Peyer's patch (tissue), 4 donors: ENCODE data around the gene RPL7A. TPM values are rescaled to one million over a fixed set of nuclear protein-coding genes. Genes with fewer than 3 reads are reported as not detected.

ENCODE experiments used
- DNase-seq, 3 donors: peaks; one replicate each; pipeline ENCODE4 v3.0.0-alpha.2; 2017 to 2019
- H3K27ac ChIP-seq, 4 donors: fragments of 200-600 bp; sonication (generic); one replicate each; pipeline ENCODE4 v1.5.1; 2016 to 2019
- H3K27me3 ChIP-seq, 2 donors: fragments of 200-600 bp; sonication (generic); one replicate each; pipeline ENCODE4 v1.5.1; 2019
- H3K36me3 ChIP-seq, 3 donors: fragments of 200-600 bp; sonication (generic); one replicate each; pipeline ENCODE4 v1.5.1; 2016 to 2019
- H3K4me1 ChIP-seq, 4 donors: fragments of 200-600 bp; sonication (generic); one replicate each; pipeline ENCODE4 v1.5.1; 2016 to 2019
- H3K4me3 ChIP-seq, 4 donors: fragments of 200-600 bp; sonication (generic); 1 replicate in 3 of 4; 2 replicates in 1 of 4; pipeline ENCODE4 v1.5.1; 2016 to 2019; ENCODE audit warnings: mild to moderate bottlenecking in 1 of 4
- H3K9me3 ChIP-seq, 4 donors: fragments of 200-600 bp; sonication (generic); one replicate each; pipeline ENCODE4 v1.5.1; 2016 to 2019; ENCODE audit warnings: mild to moderate bottlenecking in 1 of 4
- POLR2A ChIP-seq, 2 donors: fragments of 450-650 bp; IDR thresholded peaks; one replicate each; pipeline ENCODE4 v1.5.1; 2017; ENCODE audit warnings: antibody characterized with exemption in 2 of 2, mild to moderate bottlenecking in 2 of 2, moderate library complexity in 2 of 2
- total RNA-seq, 4 donors: library from RNA; depleted of rRNA; stranded (reverse); fragments of >200 nt; gene quantifications; one replicate each; pipeline ENCODE4 v1.1.0, GENCODE V29; 2016
- TF ChIP-seq, protein P1 (sequence below), 6 experiments: fragments of 450-650 bp in 4 of 6; fragments of 200-600 bp in 2 of 6; sonication (generic) in 1 of 6; IDR thresholded peaks; one replicate each; pipeline ENCODE4 v1.5.1; 2017 to 2019; ENCODE audit warnings: antibody characterized with exemption in 6 of 6, mild to moderate bottlenecking in 3 of 6, moderate library complexity in 1 of 6

RPL7A gene
- total RNA-seq, 4 donors from 2014 or later = 708 to 1,565 (median 870) TPM

DNA sequence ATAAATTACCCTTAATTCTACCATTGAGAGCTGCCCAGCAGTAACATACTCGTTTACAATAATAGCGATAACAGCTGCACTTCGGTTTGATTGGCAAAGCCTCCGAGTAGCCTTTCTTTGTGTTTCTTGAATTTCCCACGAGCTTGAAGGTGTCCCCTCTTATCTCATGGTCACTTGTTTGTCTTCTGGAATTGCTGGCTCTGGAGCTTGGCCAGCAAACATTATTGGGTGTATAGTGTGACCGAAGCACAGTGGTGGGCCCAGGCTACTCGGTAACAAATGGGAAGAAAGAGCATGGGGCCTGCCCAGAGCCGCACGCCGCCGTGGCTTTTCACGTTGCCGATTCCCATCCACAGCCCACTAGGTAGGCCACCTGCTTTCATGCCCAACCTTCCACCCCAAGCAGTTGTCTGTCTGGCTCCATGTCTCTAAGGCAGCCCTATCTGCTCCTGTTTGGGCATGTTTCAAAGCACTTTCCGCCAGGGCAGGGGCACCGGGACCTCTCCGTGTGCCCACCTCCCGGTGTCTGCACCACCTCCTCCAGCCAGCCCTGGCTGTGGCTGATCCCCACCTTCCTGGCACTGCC, 36.8 kb downstream of the RPL7A start:
- no peaks in the 10 kb centered on the region for H3K9me3 ChIP-seq
- H3K27ac ChIP-seq = no peak overlapping the region
- no peak overlapping the region for H3K4me3 ChIP-seq
- no peak for DNase-seq
- H3K27me3 ChIP-seq = no peaks in the 10 kb centered on the region
- no peaks in the 10 kb centered on the region for H3K4me1 ChIP-seq
- TF ChIP-seq, protein P1, sequence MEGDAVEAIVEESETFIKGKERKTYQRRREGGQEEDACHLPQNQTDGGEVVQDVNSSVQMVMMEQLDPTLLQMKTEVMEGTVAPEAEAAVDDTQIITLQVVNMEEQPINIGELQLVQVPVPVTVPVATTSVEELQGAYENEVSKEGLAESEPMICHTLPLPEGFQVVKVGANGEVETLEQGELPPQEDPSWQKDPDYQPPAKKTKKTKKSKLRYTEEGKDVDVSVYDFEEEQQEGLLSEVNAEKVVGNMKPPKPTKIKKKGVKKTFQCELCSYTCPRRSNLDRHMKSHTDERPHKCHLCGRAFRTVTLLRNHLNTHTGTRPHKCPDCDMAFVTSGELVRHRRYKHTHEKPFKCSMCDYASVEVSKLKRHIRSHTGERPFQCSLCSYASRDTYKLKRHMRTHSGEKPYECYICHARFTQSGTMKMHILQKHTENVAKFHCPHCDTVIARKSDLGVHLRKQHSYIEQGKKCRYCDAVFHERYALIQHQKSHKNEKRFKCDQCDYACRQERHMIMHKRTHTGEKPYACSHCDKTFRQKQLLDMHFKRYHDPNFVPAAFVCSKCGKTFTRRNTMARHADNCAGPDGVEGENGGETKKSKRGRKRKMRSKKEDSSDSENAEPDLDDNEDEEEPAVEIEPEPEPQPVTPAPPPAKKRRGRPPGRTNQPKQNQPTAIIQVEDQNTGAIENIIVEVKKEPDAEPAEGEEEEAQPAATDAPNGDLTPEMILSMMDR (IDR thresholded peaks at IDR 0.05) = no peak
- H3K36me3 ChIP-seq = no peaks in the 10 kb centered on the region

DNA sequence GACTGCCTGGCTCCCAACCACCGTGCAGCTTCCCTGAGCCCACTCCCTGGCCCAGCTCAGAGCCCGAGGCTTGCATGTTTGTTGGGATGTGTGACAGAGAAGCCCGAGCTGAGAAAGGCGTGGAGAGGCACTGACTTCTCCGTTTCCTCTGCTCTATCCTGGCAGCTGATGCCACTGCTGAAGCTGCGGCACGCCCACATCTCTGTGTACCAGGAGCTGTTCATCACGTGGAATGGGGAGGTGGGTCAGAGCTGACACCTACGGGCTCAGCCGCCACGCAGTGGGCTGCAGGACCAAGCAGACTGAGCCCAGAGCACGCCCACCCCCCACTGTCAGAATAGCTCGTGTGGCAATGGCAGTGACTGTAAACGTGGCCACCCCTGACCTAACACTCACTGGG, 37.4 kb downstream of the RPL7A start:
- Histone ChIP-seq H3K27me3 (no peaks in the 10 kb centered on the region), H3K36me3 (no peaks in the 10 kb centered on the region), H3K4me3 (no peak overlapping the region), H3K9me3 (no peaks in the 10 kb centered on the region), H3K27ac (no peak overlapping the region), H3K4me1 (no peaks in the 10 kb centered on the region)
- DNase-seq = no peak
- no peak for TF ChIP-seq POLR2A (IDR thresholded peaks at IDR 0.05)

DNA sequence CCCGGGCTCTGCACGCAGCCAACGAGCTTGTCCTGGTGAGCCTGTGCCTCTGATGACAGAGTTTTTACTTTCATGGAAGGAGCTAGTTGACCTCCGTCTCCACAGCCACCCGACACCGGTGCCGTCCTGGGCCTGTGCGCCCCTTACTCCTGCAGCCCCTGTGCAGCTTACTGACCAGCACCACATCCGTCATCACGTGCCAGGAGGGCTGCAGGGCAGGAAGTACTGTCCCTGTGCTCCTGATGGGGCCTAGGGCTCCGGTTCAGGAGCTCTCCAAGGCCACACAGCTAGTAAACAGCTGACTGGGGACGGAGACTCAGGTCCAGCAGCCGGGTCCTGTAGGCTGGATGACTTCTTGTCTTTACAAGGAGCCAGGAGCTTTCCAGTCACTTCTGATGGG, 38.3 kb downstream of the RPL7A start:
- Histone ChIP-seq H3K36me3 (no peaks in the 10 kb centered on the region), H3K27me3 (no peaks in the 10 kb centered on the region), H3K27ac (no peak overlapping the region), H3K4me3 (no peak overlapping the region), H3K9me3 (no peaks in the 10 kb centered on the region), H3K4me1 (no peaks in the 10 kb centered on the region)
- no peak for DNase-seq
- TF ChIP-seq POLR2A (IDR thresholded peaks at IDR 0.05) = no peak
- TF ChIP-seq, protein P1 (IDR thresholded peaks at IDR 0.05) = no peak

DNA sequence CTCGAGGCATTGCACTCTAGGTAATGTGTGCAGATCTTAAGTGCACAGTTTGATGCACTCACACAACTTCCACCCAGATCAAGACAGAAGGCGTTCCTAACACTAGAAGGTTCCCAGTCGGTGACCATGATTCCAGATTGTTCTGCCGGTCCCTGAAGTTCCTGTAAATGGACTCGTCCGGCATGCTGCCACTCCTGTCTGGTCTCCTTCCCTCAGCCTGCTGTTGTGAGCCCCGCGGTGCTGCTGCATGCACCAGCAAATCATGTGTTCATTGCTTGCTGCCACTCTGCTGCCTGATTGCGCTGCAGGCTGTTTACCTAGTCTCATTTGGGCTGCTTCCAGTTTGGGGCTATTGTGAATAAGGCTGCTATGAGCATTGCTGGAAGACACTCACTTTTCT, 39.7 kb downstream of the RPL7A start:
- no peak overlapping the region for H3K27ac ChIP-seq
- TF ChIP-seq POLR2A (IDR thresholded peaks at IDR 0.05) = no peak
- TF ChIP-seq, protein P1 (IDR thresholded peaks at IDR 0.05) = no peak
- H3K9me3 ChIP-seq = no peaks in the 10 kb centered on the region
- H3K4me1 ChIP-seq = no peaks in the 10 kb centered on the region
- no peak for DNase-seq
- no peaks in the 10 kb centered on the region for H3K27me3 ChIP-seq
- no peaks in the 10 kb centered on the region for H3K36me3 ChIP-seq
- no peak overlapping the region for H3K4me3 ChIP-seq

DNA sequence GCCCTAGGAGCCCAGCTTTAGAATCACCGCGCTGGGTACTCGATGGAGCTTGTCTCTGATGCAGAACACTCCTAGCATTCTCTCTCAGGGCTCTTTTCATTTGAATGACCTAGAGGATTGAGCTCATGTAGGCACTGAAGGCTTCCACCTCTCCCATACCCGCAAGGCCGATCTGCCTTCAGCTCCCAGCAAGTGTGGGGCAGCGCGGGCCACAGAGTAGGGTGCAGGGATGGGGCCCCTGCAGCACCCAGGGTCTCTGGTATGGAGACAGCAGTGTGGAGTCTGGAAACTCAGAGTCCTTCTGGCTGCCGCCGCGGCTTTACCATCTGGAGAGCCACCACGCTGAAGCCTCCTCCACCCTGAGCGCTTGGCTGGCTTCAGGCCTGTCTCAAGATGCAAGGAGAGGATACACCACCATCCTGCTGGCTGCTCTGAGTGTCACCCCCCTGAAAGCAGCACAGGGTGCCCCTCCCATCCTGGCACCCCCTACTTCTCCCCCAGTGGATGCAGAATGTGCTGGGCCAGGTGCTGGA, 41.1 kb downstream of the RPL7A start:
- Histone ChIP-seq H3K27me3 (no peaks in the 10 kb centered on the region), H3K36me3 (no peaks in the 10 kb centered on the region), H3K4me1 (no peaks in the 10 kb centered on the region), H3K27ac (no peak overlapping the region), H3K9me3 (no peaks in the 10 kb centered on the region), H3K4me3 (no peak overlapping the region)
- DNase-seq = no peak
- no peak for TF ChIP-seq POLR2A (IDR thresholded peaks at IDR 0.05)
- TF ChIP-seq, protein P1 (IDR thresholded peaks at IDR 0.05) = no peak

DNA sequence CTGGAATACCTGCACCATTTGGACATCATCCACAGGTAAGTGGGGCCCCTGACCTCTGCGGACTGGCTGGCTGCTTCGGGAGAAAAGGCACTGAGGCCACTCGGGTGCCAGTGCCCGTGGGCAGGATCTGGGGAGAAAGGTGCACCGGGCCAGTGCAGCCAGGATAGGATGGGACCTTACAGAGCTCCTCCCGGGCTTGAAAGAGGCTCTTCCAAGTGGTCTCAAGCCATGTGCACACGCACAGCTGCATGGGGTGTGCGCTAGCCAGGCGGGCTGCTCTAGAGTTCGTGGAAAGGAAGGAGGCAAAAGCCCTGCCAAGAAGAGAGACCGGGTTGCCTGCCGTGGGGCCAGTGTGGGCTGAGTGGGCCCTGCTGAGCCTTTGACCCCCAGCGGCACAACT, 41.5 kb downstream of the RPL7A start:
- H3K36me3 ChIP-seq = no peaks in the 10 kb centered on the region
- no peak overlapping the region for H3K27ac ChIP-seq
- H3K4me3 ChIP-seq = no peak overlapping the region
- no peaks in the 10 kb centered on the region for H3K4me1 ChIP-seq
- TF ChIP-seq POLR2A (IDR thresholded peaks at IDR 0.05) = no peak
- TF ChIP-seq, protein P1 (IDR thresholded peaks at IDR 0.05) = no peak
- H3K27me3 ChIP-seq = no peaks in the 10 kb centered on the region
- no peak for DNase-seq
- H3K9me3 ChIP-seq = no peaks in the 10 kb centered on the region
